GM21786 (cell line): ENCODE measurements around the gene HOXD4.

ENCODE experiments used
- ATAC-seq: cut with Tn5 transposase; IDR thresholded peaks from one replicate; pipeline ENCODE4 v1.9.1; 2021; ENCODE audit not compliant: unreplicated experiment

Gene HOXD4

GRCh38 chr2:176187899-176188773, 36.8 kb downstream of the HOXD4 start, which contains the start of gene HOXD1:
HOXD1 (plus strand) TSS chr2:176188668; CDS start chr2:176188802, 134 bp downstream.
- ATAC-seq, result no peak

DNA sequence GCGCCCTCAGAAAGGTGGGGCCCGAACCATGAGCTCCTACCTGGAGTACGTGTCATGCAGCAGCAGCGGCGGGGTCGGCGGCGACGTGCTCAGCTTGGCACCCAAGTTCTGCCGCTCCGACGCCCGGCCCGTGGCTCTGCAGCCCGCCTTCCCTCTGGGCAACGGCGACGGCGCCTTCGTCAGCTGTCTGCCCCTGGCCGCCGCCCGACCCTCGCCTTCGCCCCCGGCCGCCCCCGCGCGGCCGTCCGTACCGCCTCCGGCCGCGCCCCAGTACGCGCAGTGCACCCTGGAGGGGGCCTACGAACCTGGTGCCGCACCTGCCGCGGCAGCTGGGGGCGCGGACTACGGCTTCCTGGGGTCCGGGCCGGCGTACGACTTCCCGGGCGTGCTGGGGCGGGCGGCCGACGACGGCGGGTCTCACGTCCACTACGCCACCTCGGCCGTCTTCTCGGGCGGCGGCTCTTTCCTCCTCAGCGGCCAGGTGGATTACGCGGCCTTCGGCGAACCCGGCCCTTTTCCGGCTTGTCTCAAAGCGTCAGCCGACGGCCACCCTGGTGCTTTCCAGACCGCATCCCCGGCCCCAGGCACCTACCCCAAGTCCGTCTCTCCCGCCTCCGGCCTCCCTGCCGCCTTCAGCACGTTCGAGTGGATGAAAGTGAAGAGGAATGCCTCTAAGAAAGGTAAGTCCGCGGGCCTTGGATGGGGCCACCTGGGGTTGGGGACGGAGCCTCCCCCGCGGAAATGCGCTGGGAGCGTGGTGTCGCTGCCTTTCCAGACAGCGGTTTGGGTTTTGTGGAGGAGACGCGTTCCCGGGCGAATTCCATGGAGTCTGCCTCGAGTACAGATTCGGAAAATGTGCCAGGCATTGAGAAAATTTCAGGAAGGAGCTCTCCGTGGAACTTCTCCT, 37.7 kb downstream of the HOXD4 start:
- ATAC-seq, result no peak

DNA sequence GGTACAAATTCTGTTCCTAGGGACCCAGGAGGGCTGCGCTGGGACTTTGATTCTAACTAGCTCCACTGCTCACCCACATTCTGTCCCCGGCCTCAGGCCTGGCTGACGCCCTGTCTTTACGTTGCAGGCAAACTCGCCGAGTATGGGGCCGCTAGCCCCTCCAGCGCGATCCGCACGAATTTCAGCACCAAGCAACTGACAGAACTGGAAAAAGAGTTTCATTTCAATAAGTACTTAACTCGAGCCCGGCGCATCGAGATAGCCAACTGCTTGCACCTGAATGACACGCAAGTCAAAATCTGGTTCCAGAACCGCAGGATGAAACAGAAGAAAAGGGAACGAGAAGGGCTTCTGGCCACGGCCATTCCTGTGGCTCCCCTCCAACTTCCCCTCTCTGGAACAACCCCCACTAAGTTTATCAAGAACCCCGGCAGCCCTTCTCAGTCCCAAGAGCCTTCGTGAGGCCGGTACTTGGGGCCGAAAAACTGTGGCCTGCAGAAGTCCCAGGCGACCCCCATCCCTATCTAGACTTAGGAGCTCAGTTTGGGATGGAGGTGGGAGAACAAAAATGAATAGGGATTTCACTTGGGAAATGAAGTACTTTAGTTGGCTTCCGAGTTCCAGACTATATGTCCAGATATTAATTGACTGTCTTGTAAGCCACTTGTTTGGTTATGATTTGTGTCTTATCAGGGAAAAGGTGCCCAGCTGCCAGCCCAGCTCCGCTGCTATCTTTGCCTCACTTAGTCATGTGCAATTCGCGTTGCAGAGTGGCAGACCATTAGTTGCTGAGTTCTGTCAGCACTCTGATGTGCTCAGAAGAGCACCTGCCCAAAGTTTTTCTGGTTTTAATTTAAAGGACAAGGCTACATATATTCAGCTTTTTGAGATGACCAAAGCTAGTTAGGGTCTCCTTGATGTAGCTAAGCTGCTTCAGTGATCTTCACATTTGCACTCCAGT, 38.6 kb downstream of the HOXD4 start:
- ATAC-seq, result no peak

- no peak for ATAC-seq
These were observed 41.0 kb downstream of the HOXD4 start for GRCh38 chr2:176192351-176192750.

GRCh38 chr2:176193048-176193447, 41.7 kb downstream of the HOXD4 start:
- ATAC-seq, result no peak

- ATAC-seq, result no peak
These were observed 48.6 kb downstream of the HOXD4 start for GRCh38 chr2:176199902-176200301.

DNA sequence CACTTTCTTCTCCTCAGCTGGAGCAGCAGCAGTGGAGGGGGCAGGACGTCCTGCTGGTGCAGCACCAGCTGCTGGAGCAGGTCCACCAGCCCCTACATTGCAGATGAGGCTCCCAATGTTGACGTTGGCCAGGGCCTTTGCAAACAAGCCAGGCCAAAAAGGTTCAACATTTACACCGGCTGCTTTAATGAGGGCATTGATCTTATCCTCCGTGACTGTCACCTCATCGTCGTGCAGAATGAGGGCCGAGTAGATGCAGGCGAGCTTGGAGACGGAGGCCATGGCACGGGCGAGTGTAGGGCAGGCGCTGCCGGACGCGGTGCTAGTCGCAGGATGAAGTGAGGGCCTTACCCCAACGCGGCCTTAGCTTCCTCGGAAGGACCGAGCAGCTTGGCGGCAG, 49.6 kb downstream of the HOXD4 start:
- no peak for ATAC-seq

DNA sequence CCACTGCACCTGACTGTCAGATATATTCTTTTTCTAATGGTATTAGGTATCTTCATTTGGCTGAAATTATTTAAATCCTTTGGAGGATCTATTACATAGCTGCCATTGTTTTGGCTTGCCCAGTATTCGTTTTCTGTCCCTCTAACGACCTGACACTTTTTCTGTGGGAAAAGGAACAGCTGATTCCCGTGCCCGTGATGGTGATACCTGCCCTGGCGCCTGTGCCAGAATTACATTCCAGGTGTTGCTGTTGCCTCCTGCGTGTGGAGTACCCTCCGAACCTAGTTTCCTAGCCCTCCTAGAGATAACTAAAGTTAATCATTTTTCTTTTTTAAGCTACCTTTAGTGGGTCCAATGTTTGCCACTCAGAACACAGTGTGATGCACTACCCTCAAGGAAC, 51.1 kb downstream of the HOXD4 start:
- no peak for ATAC-seq
